Fibroblast of mammary gland (primary cell): ENCODE results near the gene TENT5C.

ENCODE experiments used
- DNase-seq: peaks from one replicate; pipeline ENCODE4 v3.0.0-alpha.2; 2010; ENCODE audit warnings: low read depth
- H3K4me3 ChIP-seq: 2 replicates; pipeline ENCODE4 v1.5.1; 2011; ENCODE audit warnings: low read depth, mild to moderate bottlenecking, low read length, moderate library complexity; ENCODE audit not compliant: control insufficient read depth
- TF ChIP-seq, protein P1 (sequence below): conservative IDR thresholded peaks from 2 replicates; pipeline ENCODE4 v1.5.1; 2011; ENCODE audit warnings: low read depth, low read length, inconsistent platforms; ENCODE audit not compliant: control insufficient read depth, insufficient read depth

Gene TENT5C

DNA sequence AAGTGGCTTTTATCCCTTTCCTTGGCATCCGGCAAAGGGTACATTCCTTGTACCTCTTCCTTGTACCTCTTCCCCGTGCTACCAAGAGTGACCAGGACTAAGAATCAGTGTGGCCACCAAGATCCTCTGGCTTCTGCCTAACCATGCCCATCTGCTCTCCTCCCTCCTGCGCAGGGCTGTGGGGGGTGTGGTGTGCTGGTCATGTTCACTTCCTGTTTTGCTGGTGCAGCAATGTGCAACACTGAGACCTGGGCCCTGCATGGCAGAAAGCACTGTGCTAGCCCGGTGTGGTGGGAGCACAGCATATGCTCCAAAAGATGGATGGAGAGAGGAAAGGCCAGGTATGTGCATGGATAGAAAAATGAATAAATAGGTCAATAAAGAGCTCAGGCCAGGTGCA, 33.3 kb upstream of the TENT5C start:
- no peak overlapping the region for H3K4me3 ChIP-seq
- DNase-seq = no peak
- TF ChIP-seq, protein P1, sequence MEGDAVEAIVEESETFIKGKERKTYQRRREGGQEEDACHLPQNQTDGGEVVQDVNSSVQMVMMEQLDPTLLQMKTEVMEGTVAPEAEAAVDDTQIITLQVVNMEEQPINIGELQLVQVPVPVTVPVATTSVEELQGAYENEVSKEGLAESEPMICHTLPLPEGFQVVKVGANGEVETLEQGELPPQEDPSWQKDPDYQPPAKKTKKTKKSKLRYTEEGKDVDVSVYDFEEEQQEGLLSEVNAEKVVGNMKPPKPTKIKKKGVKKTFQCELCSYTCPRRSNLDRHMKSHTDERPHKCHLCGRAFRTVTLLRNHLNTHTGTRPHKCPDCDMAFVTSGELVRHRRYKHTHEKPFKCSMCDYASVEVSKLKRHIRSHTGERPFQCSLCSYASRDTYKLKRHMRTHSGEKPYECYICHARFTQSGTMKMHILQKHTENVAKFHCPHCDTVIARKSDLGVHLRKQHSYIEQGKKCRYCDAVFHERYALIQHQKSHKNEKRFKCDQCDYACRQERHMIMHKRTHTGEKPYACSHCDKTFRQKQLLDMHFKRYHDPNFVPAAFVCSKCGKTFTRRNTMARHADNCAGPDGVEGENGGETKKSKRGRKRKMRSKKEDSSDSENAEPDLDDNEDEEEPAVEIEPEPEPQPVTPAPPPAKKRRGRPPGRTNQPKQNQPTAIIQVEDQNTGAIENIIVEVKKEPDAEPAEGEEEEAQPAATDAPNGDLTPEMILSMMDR = no peak

DNA sequence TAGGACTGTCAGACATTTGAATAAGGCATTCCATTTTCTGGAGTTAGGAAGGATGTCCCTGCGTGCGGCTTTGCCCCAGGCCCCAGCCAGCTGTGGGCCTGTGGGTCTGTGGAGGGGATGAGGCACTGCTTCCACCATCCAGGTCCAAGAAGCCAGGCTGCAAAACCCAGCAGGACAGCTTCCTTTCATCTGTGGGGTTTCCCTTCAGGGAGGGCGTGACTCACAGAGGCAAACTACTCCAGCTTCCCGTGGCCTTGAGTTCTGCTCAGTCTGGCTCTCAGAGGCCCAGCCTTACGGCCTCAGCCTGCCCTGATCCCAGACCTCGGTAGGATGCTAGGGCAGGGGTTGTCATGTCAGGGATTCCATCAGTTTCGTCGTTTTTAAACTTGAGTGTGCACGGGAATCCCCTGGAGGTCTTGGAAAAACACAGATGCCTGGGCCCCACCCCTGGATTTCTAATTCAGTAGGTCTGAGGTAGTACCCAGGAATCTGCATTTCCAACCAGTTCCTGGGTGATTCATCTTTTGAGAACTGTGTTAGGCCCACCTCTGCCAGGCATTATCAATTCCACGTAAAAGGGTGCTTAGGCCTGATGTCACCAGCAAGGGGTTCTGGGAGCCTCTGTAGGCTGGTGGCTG, 32.3 kb upstream of the TENT5C start:
- H3K4me3 ChIP-seq = no peak overlapping the region
- TF ChIP-seq, protein P1 = no peak
- peak; percentile 12 for DNase-seq

DNA sequence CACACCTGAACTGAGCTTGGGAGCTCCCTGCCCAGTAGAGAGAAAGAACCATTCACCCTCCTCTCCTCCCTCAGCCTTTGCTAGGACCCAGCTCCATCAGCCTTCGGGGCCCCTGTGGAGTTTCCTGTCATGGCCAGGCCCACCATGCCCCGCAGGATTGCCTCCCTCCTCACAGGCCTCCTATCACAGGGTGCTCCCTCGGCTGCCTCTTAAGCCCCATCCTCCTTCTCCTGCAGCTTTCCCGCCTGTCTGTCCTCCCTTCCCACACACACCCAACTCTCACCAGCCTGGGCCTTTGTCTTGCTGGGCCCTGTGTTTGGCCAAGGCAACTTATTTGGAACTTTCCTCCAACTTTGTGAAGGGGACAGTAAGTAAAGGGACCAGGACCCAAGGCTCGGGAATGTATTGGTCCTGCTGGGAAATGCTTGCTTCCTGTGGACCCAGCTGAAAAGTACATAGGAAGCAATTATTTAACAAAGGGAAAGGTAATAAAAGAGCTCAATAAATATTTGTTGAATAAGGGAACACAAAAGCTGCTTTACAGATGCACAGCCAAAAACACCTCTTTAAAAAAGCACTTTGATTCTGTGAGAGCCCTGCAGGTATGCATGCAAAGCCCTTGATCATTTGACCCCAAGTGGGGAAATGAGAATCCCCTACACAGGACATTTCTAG, 31.6 kb upstream of the TENT5C start:
- TF ChIP-seq, protein P1 = no peak
- H3K4me3 ChIP-seq = no peak overlapping the region
- DNase-seq = no peak

DNA sequence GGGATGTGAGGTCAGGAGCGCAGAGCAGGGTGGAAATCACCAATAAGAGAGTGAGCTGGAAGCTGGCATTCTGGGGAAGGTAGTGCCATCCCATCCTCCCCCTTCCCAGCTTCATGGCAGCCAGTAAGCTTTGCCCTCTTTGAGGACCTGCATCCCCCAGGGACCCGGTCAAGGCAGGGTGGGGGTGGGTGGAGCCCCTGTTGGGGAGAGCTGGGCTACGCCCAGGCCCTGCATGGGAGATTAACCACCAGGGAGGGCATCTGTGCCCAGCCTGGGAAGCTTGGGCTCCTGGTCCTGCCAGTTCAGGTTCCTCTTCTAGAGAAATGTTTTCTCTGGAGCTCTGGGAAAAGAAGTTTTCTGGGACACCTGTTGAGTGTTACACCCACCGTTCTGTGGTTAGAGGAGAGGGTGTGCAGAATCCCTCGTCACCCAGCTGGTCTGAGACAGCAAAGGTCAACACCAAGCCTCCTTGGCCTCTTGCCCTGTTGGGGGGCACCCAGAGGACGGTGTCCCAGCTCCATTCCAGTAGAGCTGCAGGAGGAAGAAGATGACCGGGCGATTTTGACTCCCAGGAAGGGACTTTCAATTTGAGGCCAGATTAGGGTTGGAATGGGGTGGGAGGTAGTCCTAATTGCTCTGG, 30.1 kb upstream of the TENT5C start:
- H3K4me3 ChIP-seq = no peak overlapping the region
- TF ChIP-seq, protein P1 = no peak
- no peak for DNase-seq

DNA sequence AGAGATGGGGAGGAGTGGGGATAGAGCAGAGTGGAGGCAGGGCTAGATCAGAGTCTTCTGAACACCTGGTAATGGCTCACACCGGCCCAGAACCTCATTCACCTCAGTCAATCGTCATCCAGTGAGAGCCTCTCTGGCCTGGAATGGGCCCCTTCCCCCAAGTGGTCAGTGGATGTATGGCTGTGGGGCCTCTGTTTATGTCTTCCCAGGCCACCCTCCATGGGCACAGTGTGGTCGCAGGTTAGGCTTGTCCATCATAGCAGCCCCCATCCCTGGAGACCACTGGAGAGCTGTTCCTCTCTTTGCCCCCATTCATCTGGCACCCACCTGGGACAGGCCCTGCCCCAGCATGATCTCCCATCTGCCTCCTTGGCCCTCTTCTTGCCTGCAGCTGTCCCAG, 29.6 kb upstream of the TENT5C start:
- TF ChIP-seq, protein P1 = no peak
- no peak for DNase-seq

DNA sequence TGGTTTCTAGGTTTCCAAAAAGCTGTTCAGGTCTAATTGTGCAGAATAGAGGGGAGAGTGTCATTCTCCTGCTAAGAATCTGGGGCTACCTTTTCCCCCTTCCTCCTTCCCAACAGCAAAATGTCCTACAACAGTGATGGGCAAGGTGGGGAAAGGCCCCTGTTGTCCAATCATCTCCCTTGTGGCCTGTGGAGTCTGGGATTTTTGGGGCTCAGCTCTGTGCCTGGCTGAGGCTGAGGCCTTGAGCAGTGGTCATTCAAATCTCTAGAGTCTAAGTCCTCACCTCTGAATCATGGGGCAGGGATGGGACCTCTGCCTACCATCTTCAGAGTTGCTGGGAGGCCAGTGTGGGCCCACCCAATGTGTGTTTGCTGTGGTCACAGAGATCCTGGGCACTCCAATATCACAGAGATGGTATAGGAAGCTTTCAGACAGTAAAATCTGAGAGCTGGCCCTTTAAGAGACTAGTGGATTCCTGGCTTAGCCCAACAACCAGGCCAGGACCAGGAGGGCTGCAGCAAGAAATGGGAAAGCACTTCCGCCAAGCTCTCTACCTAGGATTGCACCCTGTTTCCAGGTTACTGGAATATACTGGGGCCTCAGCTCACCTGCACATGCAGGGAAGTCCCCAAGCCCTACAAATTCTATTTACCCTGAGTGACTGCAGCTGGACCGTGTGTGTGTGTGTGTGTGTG, 28.5 kb upstream of the TENT5C start:
- no peak for DNase-seq
- H3K4me3 ChIP-seq = no peak overlapping the region
- TF ChIP-seq, protein P1 = no peak

More for the DNA sequence above, 29.6 kb upstream of the TENT5C start:
- H3K4me3 ChIP-seq = no peak overlapping the region
